Measurements from ENCODE around the gene KIF21A.

Gene KIF21A

DNA sequence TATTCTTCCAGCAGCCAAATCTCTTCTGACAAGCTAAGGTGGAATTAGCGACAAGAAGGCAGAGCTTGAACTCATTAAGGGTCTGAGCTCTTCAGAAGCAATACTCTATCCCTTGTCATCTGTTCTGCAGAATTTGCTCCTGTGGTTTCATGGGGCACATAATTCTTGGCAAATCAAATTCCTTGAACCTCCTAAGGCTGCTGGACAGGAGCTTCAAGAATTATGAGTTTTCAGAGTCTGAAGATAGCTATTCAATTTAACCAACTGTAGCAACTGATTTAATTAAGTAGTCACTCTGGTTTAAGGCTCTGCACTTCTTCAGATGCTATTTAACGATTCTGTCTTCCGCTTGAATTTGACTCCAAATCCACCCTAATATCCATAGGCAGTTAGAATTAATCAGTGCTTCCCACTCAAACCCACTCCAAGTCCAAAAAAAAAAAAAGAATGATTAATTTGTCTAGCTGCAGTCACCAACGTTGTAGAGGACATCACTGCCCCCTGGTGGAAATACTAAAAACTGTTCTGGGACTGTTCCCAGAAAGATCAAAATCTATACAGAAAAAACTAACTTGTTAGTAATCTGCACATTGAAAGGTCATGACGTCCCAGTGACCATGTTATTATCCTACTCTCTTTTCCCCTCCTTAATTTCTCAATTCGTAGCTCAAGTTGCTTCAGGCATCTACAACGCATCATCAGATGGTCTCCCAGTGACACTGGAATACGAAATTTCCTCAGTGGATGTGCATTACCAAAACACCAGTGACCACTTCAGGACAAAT lies 169.9 kb downstream of the KIF21A start:
- DNase-seq (ENCODE audit: low spot score): peak; percentile 42

DNA sequence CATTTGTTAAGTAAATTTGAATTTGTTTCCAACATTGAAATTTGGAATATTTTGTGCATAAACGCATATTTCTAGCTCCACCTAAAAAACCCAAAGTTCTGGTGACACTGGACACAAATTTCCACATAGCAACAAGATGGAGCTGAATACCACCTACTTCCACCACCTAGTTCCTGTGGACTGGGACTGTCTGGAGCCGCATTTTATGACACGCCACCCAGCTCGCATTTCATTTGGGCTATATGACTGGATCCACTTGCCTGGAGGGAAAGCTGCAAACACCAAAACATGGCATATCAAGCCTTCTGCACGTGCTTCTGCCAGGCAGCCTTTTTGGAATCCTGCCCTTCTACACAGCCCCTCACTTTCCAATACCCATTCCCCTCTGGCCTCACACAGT lies 173.4 kb downstream of the KIF21A start:
- no peak for DNase-seq (ENCODE audit: low spot score)

DNA sequence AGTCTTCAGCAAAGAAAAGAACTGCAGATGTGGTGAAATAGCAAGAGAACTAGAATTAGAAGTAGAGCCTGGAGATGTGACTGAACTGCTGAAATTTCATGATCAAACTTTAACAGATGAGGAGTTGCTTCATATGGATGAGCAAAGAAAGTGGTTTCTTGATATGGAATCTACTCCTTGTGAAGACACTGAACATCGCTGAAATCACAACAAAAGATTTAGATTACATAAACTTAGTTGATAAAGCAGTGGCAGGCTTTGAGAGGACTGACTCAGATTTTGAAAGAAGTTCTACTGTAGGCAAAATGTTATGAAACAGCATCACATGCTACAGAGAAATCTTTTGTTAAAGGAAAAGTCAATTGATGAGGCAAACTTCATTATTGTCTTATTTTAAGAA lies 175.0 kb downstream of the KIF21A start:
- no peak for DNase-seq (ENCODE audit: low spot score)

DNA sequence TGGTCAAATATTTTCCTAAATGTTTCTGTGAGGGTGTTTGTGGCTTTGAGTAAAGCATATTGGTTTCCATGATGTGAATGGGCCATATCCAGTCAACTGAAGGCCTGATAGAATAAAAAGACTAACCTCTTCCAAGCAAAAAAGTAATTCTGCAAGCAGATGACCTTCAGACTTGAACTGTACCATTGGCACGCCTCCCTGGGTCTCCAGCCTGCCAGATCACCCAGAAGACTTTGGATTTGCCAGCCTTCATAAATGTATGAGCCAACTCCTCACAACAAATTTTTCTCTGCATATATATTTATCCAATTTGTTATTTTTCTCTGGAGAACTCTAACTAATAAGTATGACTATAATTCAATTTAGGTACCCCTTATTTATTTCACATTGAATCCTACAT lies 190.3 kb downstream of the KIF21A start:
- DNase-seq (ENCODE audit: low spot score): no peak
